ENCODE results near the gene NCOA4. TPM values are rescaled to one million over a fixed set of nuclear protein-coding genes. Genes with fewer than 3 reads are reported as not detected.
A peak's percentile ranks its signal among the peaks of the same experiment; 100 is the strongest.

Gene NCOA4
- total RNA-seq, 2 donors from 2014 or later: 60.2 to 80.1 TPM

DNA sequence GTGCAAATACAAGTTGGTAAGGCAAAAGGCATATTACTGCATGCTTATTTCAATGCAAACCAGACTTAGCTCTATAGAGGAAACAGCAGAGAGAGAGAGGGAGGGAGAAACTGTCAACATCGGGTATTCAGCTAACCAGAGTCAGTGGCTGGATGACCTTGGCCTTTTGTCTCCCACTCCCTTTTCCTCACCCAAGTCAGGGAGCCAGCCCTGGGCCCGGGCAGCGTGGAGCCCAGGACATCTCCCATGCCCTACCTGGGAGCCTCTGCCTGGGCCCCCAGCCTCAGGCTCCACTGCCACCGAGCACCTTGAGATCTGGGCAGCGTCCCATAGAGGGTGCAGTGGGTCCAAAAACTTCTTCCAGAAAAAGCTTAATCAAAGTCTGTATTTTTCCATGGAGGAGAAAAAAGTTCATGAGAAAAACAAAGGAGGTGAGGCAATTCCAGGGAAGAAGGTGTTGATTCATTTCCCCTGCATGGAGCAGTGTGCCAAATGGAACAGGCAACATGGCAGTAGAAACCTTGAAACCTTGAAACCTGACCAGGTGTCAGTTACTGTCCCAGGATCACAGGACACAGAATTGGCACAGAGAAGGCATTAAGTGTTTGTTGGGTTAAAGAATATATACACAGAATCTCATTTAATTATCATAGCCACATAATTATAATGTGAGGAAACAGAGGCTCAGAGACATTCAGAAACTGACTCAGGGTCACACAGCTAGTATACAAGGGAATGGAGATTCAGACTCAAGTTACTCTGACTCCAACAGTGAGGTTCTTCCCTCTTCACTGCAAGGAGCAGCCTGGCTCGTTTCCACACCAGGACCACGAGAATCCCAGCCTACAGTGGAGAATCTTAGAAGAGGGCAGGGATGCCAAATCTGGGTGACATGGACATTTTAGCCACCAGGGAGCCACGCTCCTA, 5.8 kb upstream of the NCOA4 start:
- Histone ChIP-seq H3K27ac (no peak overlapping the region), H3K4me1 (peaks cover 16% of the 10 kb centered on the region), H3K9me3 (no peaks in the 10 kb centered on the region), H3K36me3 (replicated peaks in 1 of 2; ENCODE audit: insufficient read depth in 1 of 2, low read depth in 2 of 2) (no peaks in the 10 kb centered on the region), H3K27me3 (no peaks in the 10 kb centered on the region), H3K4me3 (no peak overlapping the region)
- ATAC-seq (peak; percentile 52), DNase-seq (peak in 1 of 4 donors; percentile 30)
- WGBS, 2 donors: 46 to 51% methylated on average over 8 of the region's 8 CpGs
- TF ChIP-seq, protein P1, sequence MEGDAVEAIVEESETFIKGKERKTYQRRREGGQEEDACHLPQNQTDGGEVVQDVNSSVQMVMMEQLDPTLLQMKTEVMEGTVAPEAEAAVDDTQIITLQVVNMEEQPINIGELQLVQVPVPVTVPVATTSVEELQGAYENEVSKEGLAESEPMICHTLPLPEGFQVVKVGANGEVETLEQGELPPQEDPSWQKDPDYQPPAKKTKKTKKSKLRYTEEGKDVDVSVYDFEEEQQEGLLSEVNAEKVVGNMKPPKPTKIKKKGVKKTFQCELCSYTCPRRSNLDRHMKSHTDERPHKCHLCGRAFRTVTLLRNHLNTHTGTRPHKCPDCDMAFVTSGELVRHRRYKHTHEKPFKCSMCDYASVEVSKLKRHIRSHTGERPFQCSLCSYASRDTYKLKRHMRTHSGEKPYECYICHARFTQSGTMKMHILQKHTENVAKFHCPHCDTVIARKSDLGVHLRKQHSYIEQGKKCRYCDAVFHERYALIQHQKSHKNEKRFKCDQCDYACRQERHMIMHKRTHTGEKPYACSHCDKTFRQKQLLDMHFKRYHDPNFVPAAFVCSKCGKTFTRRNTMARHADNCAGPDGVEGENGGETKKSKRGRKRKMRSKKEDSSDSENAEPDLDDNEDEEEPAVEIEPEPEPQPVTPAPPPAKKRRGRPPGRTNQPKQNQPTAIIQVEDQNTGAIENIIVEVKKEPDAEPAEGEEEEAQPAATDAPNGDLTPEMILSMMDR (IDR thresholded peaks at IDR 0.05): no peak
- no peak for TF ChIP-seq POLR2A (IDR thresholded peaks at IDR 0.05)
- intact Hi-C loops (cut with DNase I): no loop called here

DNA sequence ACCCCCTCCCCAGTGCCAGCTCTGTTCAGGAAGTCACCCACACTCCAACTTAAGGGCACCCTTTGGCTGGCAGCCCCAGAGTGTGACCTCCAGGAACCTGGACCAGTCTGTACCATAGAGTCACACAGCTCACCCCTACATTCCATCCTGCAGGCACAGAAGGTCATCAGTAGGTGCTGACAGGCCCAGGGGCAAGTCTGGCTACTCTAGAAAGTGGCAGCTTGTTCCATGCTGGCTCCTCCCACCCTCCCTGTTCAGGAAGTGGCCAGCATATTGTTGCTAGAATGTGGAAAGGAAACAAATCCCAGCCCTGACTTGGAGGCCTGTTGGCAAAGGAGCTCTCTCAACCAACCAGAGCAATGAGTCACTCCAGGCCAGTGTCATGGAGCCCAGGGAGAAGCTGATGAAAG, 3.2 kb upstream of the NCOA4 start:
- Histone ChIP-seq H3K27ac (no peak overlapping the region), H3K9me3 (no peaks in the 10 kb centered on the region), H3K36me3 (replicated peaks in 1 of 2; ENCODE audit: insufficient read depth in 1 of 2, low read depth in 2 of 2) (no peaks in the 10 kb centered on the region), H3K27me3 (no peaks in the 10 kb centered on the region), H3K4me1 (peaks cover 34% of the 10 kb centered on the region), H3K4me3 (no peak overlapping the region)
- ATAC-seq (no peak), DNase-seq (peak in 1 of 4 donors; percentile 8)
- intact Hi-C loops (cut with DNase I): no loop called here
- TF ChIP-seq, protein P1 (IDR thresholded peaks at IDR 0.05): no peak
- no peak for TF ChIP-seq POLR2A (IDR thresholded peaks at IDR 0.05)

DNA sequence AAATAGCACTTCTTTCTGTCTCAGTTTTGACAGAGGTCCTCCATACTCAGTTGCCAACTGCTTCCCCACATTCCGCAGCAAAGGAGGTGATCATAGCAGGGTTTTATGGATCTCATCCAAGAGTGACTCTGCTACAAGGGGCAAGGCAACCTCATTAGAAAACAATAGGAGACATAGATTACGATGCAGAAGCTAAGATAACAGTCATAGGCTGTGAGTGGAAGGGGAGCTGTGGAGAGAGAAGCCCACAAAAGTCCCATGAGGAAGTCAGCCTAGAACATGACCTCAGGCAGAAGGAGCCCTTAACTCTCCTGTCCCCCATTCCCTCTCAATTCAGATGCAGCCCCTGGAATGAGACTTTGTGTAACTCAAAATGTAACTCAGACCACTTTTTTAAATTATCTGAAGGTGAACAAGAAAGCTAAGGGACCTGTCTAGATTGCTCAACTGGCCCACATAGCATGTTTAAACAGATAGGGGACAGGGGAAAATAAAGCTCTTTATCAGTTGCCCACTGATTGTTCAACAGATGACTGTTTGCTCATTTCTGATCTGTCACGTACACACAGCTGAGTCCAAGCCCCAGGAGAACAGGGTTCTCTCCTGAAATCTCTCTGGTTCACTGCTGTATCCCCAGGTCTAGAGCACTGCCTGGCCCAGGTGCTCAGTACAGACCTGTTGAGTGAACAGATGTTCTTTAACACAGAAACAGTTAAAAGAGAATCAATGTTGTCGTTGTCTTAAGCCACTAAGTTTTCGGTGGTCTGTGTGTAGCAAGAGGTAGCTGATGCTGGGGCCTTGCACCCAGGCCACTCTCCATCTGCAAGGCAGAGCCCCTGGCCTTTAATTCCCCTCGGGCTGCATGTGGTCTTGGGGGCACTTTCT, 1.5 kb upstream of the NCOA4 start:
- H3K36me3 ChIP-seq (replicated peaks in 1 of 2; ENCODE audit: insufficient read depth in 1 of 2, low read depth in 2 of 2): no peaks in the 10 kb centered on the region
- H3K9me3 ChIP-seq: no peaks in the 10 kb centered on the region
- intact Hi-C loops (cut with DNase I): no loop called here
- no peak overlapping the region for H3K4me3 ChIP-seq
- ATAC-seq (no peak), DNase-seq (no peak)
- TF ChIP-seq, protein P1 (IDR thresholded peaks at IDR 0.05): no peak
- TF ChIP-seq POLR2A (IDR thresholded peaks at IDR 0.05): no peak
- no peak overlapping the region for H3K27ac ChIP-seq
- peaks cover 51% of the 10 kb centered on the region for H3K4me1 ChIP-seq
- H3K27me3 ChIP-seq: no peaks in the 10 kb centered on the region
- WGBS, 2 donors: 62 to 74% methylated on average over 6 of the region's 6 CpGs

DNA sequence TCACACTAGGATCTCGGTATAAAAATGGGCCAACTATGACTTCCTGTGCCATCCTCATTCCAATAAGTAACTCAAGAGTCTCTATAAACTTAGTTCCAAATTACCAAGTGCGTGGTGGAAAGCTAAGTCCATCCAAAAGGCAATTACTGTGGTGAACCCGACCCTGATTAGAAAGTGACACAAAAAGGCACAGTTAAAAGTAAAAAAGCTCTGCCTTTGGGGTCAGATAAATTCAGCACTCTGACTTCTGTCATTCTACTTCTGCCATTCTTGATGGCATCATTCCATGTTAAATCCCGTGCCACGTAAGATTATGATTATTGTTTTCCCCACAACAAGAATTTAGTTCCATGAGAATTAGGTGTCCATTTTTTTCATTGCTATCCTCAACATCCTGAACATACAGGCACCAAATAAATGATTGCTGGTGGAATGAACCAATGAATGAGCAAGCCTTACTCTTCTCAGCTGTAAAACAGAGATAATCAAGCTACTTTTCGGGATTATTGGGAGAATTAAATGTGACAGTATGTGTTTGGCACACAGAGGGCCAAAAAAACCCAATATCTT, 877 bp downstream of the NCOA4 start:
- no peak for TF ChIP-seq POLR2A (IDR thresholded peaks at IDR 0.05)
- TF ChIP-seq, protein P1 (IDR thresholded peaks at IDR 0.05): no peak
- intact Hi-C loops (cut with DNase I): no loop called here
- 6 to 7% methylated on average over 6 of the region's 6 CpGs for WGBS, 2 donors
- no peaks in the 10 kb centered on the region for H3K27me3 ChIP-seq
- peak overlapping the region; percentile 67 to 94 (median 92) for H3K27ac ChIP-seq
- peak overlapping the region; percentile 70 to 89 for H3K4me3 ChIP-seq
- H3K9me3 ChIP-seq: no peaks in the 10 kb centered on the region
- no peak for ATAC-seq
- H3K4me1 ChIP-seq: peaks cover 65% of the 10 kb centered on the region
- no peaks in the 10 kb centered on the region for H3K36me3 ChIP-seq (replicated peaks in 1 of 2; ENCODE audit: insufficient read depth in 1 of 2, low read depth in 2 of 2)
- no peak for DNase-seq

Data from body of pancreas (tissue), 4 donors.